ENCODE results near the gene ARHGAP5. TPM values are rescaled to one million over a fixed set of nuclear protein-coding genes. Genes with fewer than 3 reads are reported as not detected.

Gene ARHGAP5
- total and polyA plus RNA-seq, 9 of the 15 experiments (the other 6 are each of a cell fraction or from before 2014, with no cell fraction given) = 3.1 to 21.8 (median 12.1) TPM

DNA sequence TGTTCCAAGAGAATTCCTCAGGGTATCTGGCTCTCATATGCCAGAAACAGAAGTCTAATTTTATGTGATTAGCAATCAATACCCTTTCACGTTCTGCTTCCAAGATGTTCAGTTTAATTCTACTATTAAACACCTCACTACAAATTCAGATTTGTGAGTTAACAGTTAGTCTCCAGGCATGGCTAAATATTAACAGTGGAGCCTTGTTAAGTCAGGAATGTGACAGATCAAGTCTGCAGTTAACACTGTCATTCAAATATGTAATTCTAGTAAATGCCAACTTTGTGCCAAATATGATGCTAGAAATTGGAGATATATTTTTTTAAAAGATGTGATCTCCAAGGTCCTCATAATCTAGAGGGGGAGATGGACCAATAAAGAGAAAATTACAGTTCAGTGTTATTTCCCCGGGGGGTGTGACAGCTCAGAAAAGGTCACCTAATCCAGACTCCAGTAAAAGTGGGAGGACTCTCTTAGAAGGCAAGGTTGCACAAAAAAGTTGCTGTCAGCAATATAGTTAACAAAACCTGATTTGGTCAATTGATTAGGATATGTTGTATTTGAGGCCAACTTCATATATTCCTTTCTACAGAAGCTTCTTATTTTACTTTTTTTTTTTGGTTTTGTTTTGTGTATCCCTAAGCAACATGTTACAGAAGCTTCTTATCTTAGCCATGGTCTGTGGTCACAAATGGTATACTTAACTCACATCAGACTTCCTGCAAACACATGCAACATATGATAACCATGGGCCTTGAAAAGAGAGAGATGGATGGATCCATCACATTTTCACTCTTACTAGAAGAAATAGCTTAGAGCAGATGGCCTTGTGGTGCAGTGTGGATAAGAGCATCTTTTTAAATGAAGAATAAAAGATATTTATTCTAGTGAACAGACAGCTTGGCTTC is 106.3 kb downstream of the ARHGAP5 start:
- ChIA-PET CTCF (ENCODE audit: low intra/inter-chr PET ratio) (no interaction called here), POLR2A (no interaction called here)
- Histone ChIP-seq H3K9me3 (replicated peaks; ENCODE audit: control insufficient read depth, insufficient read depth, low read depth, low read length) (0 out of 2 replicates have a peak, but pooled peaks cover 2% of the 10 kb centered on the region), H3K79me2 (ENCODE audit: control insufficient read depth, insufficient read depth, low read length) (no peaks in the 10 kb centered on the region), H3K9ac (ENCODE audit: insufficient read depth in 1 of 2, low read depth in 2 of 2, low read length in 2 of 2) (no peak overlapping the region), H3K4me2 (ENCODE audit: insufficient read depth, low read length) (no peak overlapping the region), H3K27ac (ENCODE audit: extremely low read depth, low read depth, low read length) (no peak overlapping the region), H3K4me3 (no peak overlapping the region), H3K27me3 (ENCODE audit: control insufficient read depth in 2 of 2, insufficient read depth in 2 of 2, low read length in 2 of 2) (no peaks in the 10 kb centered on the region), H3K36me3 (ENCODE audit: control insufficient read depth, insufficient read depth, low read length) (no peaks in the 10 kb centered on the region), H2AFZ (ENCODE audit: low read depth, low read length) (no peak overlapping the region), H4K20me1 (replicated peaks; ENCODE audit: control insufficient read depth, insufficient read depth, low read length) (no peaks in the 10 kb centered on the region), H3K4me1 (replicated peaks in 1 of 2; ENCODE audit: control insufficient read depth in 2 of 2, insufficient read depth in 2 of 2, low read length in 2 of 2) (no peaks in the 10 kb centered on the region), H3K9me1 (ENCODE audit: control insufficient read depth, insufficient read depth, low read length) (no peaks in the 10 kb centered on the region)
- ATAC-seq (no peak), DNase-seq (ENCODE audit: extremely low read depth in 1 of 4, low spot score in 3 of 4) (peak in 2 of 4 experiments; percentile 7 to 8), FAIRE-seq (no peak)
- intact Hi-C loops (cut with micrococcal nuclease) = no loop called here
- BruUV-seq (replicated peaks) = no TSS peak
- in situ Hi-C loops (cut with MboI) = no loop called here
- 6% methylated on average over 2 of the region's 2 CpGs for WGBS (ENCODE audit: insufficient coverage, low coverage, missing lambda C conversion rate)
- TF ChIP-seq ZBTB1 (CRISPR knock-in tag; IDR thresholded peaks at IDR 0.05; ENCODE audit: borderline replicate concordance, low read depth) = no peak
- no peak for TF ChIP-seq CEBPG (CRISPR knock-in tag; IDR thresholded peaks at IDR 0.05)
- TF ChIP-seq CEBPG (tag; conservative IDR thresholded peaks at IDR 0.05 in 1 of 2, IDR thresholded peaks at IDR 0.05 in 1 of 2) = 0 out of 4 replicates have a peak, but pooled peaks of 1 of the 2 experiments have one; percentile 12
- peak; percentile 57; the same call in 1 of the 2 replicates for TF ChIP-seq C11orf30 (IDR thresholded peaks at IDR 0.05; ENCODE audit: low read depth)
- TF ChIP-seq, protein P1, sequence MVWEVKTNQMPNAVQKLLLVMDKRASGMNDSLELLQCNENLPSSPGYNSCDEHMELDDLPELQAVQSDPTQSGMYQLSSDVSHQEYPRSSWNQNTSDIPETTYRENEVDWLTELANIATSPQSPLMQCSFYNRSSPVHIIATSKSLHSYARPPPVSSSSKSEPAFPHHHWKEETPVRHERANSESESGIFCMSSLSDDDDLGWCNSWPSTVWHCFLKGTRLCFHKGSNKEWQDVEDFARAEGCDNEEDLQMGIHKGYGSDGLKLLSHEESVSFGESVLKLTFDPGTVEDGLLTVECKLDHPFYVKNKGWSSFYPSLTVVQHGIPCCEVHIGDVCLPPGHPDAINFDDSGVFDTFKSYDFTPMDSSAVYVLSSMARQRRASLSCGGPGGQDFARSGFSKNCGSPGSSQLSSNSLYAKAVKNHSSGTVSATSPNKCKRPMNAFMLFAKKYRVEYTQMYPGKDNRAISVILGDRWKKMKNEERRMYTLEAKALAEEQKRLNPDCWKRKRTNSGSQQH (CRISPR knock-in tag; IDR thresholded peaks at IDR 0.05) = no peak
- TF ChIP-seq ZC3H11A (IDR thresholded peaks at IDR 0.05; ENCODE audit: low read depth, low read length) = no peak
- TF ChIP-seq FOSL1 (tag; conservative IDR thresholded peaks at IDR 0.05) = 0 out of 2 replicates have a peak, but pooled peaks have one; percentile 22
- TF ChIP-seq ZNF699 (CRISPR knock-in tag; IDR thresholded peaks at IDR 0.05; ENCODE audit: insufficient replicate concordance) = no peak
- TF ChIP-seq ARID1B (IDR thresholded peaks at IDR 0.05) = peak; percentile 63
- no peak for TF ChIP-seq TGIF2 (CRISPR knock-in tag; IDR thresholded peaks at IDR 0.05)
- no peak for TF ChIP-seq RNF2 (IDR thresholded peaks at IDR 0.05)
- 0 out of 2 replicates have a peak, but pooled peaks have one; percentile 14 for TF ChIP-seq CBFA2T2 (conservative IDR thresholded peaks at IDR 0.05)
- no peak for TF ChIP-seq MTA2 (IDR thresholded peaks at IDR 0.05; ENCODE audit: low read depth)
- TF ChIP-seq FOXJ2 (tag; IDR thresholded peaks at IDR 0.05) = peak; percentile 89
- no peak for TF ChIP-seq ZNF778 (CRISPR knock-in tag; IDR thresholded peaks at IDR 0.05)
- TF ChIP-seq HES1 (IDR thresholded peaks at IDR 0.05; ENCODE audit: low read depth) = no peak
- no peak for TF ChIP-seq ZFP30 (CRISPR knock-in tag; IDR thresholded peaks at IDR 0.05; ENCODE audit: borderline replicate concordance)
- TF ChIP-seq CBFA2T3 (IDR thresholded peaks at IDR 0.05) = peak; percentile 64
- peak in 1 of 2 experiments; percentile 79; a peak in 2 of 4 replicates for TF ChIP-seq FOXA3 (CRISPR knock-in tag; conservative IDR thresholded peaks at IDR 0.05 in 1 of 2, IDR thresholded peaks at IDR 0.05 in 1 of 2)

Measured in K562 (cell line).